ENCODE results near the gene DLX4.

The DLX4 gene

GRCh38 chr17:49944273-49944870 lies 24.6 kb upstream of the DLX4 start:
- no peak for TF ChIP-seq CTCF (conservative IDR thresholded peaks at IDR 0.05; ENCODE audit: control insufficient read depth, insufficient read depth, low read depth, low read length)
- no peak for DNase-seq (ENCODE audit: low read depth)
- no peak overlapping the region for H3K4me3 ChIP-seq (ENCODE audit: control insufficient read depth, low read depth, low read length)

GRCh38 chr17:49946208-49946607 lies 22.8 kb upstream of the DLX4 start:
- TF ChIP-seq CTCF (conservative IDR thresholded peaks at IDR 0.05; ENCODE audit: control insufficient read depth, insufficient read depth, low read depth, low read length), result no peak
- DNase-seq (ENCODE audit: low read depth), result no peak
- no peak overlapping the region for H3K4me3 ChIP-seq (ENCODE audit: control insufficient read depth, low read depth, low read length)

GRCh38 chr17:49946964-49947584 lies 21.9 kb upstream of the DLX4 start:
- no peak for DNase-seq (ENCODE audit: low read depth)
- no peak for TF ChIP-seq CTCF (conservative IDR thresholded peaks at IDR 0.05; ENCODE audit: control insufficient read depth, insufficient read depth, low read depth, low read length)
- H3K4me3 ChIP-seq (ENCODE audit: control insufficient read depth, low read depth, low read length), result no peak overlapping the region

- H3K4me3 ChIP-seq (ENCODE audit: control insufficient read depth, low read depth, low read length), result no peak overlapping the region
- no peak for TF ChIP-seq CTCF (conservative IDR thresholded peaks at IDR 0.05; ENCODE audit: control insufficient read depth, insufficient read depth, low read depth, low read length)
These were observed 19.4 kb upstream of the DLX4 start for GRCh38 chr17:49949634-49950033.

GRCh38 chr17:49951362-49952082 lies 17.5 kb upstream of the DLX4 start:
- no peak for TF ChIP-seq CTCF (conservative IDR thresholded peaks at IDR 0.05; ENCODE audit: control insufficient read depth, insufficient read depth, low read depth, low read length)
- no peak overlapping the region for H3K4me3 ChIP-seq (ENCODE audit: control insufficient read depth, low read depth, low read length)
- DNase-seq (ENCODE audit: low read depth), result peak; percentile 57

More at GRCh38 chr17:49949634-49950033, 19.4 kb upstream of the DLX4 start:
- DNase-seq (ENCODE audit: low read depth), result no peak

- TF ChIP-seq CTCF (conservative IDR thresholded peaks at IDR 0.05; ENCODE audit: control insufficient read depth, insufficient read depth, low read depth, low read length), result peak; percentile 94
These were observed 16.6 kb upstream of the DLX4 start for GRCh38 chr17:49952209-49952911.

More at GRCh38 chr17:49952209-49952911, 16.6 kb upstream of the DLX4 start:
- H3K4me3 ChIP-seq (ENCODE audit: control insufficient read depth, low read depth, low read length), result no peak overlapping the region
- peak; percentile 62 for DNase-seq (ENCODE audit: low read depth)

All from fibroblast of mammary gland (primary cell).